ENCODE data around the gene USHBP1. TPM values are rescaled to one million over a fixed set of nuclear protein-coding genes. Genes with fewer than 3 reads are reported as not detected.

The USHBP1 gene
- total and polyA plus RNA-seq, 3 donors from 2014 or later = 2.0 to 5.6 (median 2.6) TPM

DNA sequence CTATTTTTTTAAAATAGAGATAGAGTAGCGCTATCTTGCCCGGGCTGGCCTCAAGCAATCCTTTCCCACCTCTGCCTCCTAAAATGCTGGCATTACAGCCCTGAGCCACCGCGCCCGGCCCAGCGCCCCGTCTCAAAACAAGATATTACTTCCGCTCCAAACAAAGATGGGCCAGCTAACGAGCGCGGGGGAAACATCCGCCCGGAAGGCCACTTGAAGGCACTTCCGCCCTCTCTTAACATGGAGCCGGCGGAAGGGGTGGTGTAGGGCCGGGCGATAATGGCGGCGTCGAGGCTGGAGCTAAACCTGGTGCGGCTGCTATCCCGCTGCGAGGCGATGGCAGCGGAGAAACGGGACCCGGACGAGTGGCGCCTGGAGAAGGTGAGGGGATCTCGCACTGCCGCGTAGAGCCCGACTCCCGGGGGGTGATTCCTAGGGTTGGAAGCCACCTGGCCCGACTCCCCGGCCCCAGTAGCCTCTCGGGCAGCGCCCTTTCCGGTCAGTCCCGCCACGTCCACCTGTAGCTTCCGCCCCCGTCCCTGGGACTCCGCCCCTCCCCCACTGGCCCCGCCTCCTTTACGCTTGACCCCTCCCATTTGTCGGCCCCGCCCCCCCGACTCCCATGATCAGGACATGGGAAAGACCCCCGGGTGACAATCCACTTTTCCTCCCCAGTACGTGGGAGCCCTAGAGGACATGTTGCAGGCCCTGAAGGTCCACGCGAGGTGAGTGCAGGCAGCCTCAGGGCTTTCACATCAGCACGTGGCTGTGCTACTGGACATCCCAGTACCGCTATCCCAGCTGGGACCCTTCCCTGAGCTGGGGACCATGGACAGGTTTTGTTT, 49.2 kb downstream of the USHBP1 start, which contains the start of gene USE1:
Gene USE1, plus strand, starts transcription at position 231 of the 845 bp plus-strand sequence. Its CDS starts 49 bp downstream, at position 280.
- no peak for TF ChIP-seq POLR2A (IDR thresholded peaks at IDR 0.05)
- TF ChIP-seq, protein P1, sequence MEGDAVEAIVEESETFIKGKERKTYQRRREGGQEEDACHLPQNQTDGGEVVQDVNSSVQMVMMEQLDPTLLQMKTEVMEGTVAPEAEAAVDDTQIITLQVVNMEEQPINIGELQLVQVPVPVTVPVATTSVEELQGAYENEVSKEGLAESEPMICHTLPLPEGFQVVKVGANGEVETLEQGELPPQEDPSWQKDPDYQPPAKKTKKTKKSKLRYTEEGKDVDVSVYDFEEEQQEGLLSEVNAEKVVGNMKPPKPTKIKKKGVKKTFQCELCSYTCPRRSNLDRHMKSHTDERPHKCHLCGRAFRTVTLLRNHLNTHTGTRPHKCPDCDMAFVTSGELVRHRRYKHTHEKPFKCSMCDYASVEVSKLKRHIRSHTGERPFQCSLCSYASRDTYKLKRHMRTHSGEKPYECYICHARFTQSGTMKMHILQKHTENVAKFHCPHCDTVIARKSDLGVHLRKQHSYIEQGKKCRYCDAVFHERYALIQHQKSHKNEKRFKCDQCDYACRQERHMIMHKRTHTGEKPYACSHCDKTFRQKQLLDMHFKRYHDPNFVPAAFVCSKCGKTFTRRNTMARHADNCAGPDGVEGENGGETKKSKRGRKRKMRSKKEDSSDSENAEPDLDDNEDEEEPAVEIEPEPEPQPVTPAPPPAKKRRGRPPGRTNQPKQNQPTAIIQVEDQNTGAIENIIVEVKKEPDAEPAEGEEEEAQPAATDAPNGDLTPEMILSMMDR (IDR thresholded peaks at IDR 0.05) = no peak
- Histone ChIP-seq H3K4me1 (peaks cover 16% of the 10 kb centered on the region), H3K27me3 (no peaks in the 10 kb centered on the region), H3K36me3 (ENCODE audit: low read depth, missing control alignments) (no peaks in the 10 kb centered on the region), H3K27ac (peak within 1 kb of the TSS; percentile 92 to 94), H3K9me3 (no peaks in the 10 kb centered on the region), H3K4me3 (peak within 1 kb of the TSS; percentile 74 to 87)
- DNase-seq = peak; percentile 94
- WGBS, 2 donors = 1 to 3% methylated on average over 26 to 54 of the region's 56 CpGs
- intact Hi-C loops (cut with DNase I; ENCODE audit: low total_unique reads) = no loop called here

DNA sequence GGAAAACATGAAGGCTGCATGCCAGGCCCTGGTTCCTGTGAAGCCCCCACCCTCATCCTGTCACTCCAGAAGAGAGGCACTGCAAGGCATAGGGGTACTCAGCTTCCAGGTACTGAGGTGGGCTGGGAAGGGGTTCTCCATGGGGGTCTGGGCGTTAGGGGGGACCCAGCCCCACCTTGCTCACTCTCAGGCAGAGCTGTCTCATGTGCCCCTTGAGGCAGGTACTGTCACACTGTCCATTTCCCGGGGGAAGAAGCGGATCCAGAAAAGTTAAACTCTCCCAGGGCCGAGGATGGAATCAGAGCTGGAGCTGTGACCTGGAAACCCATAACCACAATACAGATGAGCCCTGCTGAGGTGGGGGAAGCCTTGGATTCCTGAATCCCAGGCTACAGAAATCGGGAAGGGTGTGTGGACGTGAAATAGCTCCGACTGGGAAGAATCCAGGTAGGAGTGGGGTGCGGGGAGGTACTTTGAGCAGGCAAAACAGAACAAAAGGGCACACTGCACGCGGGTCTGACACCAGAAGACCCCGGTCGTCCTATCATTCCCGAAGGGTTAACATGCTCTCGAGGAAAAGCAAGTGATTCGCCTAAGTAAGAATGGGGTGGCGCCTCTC, 49.9 kb downstream of the USHBP1 start:
- Histone ChIP-seq H3K27me3 (no peaks in the 10 kb centered on the region), H3K9me3 (no peaks in the 10 kb centered on the region), H3K27ac (peak overlapping the region; percentile 92 to 94), H3K36me3 (ENCODE audit: low read depth, missing control alignments) (no peaks in the 10 kb centered on the region), H3K4me3 (peak overlapping the region; percentile 74 to 87), H3K4me1 (peaks cover 10% of the 10 kb centered on the region)
- no peak for DNase-seq
- 8 to 24% methylated on average over 14 to 16 of the region's 16 CpGs for WGBS, 2 donors
- no peak for TF ChIP-seq POLR2A (IDR thresholded peaks at IDR 0.05)
- TF ChIP-seq, protein P1 (IDR thresholded peaks at IDR 0.05) = no peak
- intact Hi-C loops (cut with DNase I; ENCODE audit: low total_unique reads) = no loop called here

GRCh38 chr19:17213334-17213733, 51.2 kb downstream of the USHBP1 start:
- no peak overlapping the region for H3K27ac ChIP-seq
- TF ChIP-seq, protein P1 (IDR thresholded peaks at IDR 0.05) = no peak
- no peak for TF ChIP-seq POLR2A (IDR thresholded peaks at IDR 0.05)
- H3K9me3 ChIP-seq = no peaks in the 10 kb centered on the region
- no peak overlapping the region for H3K4me3 ChIP-seq
- intact Hi-C loops (cut with DNase I; ENCODE audit: low total_unique reads) = no loop called here
- DNase-seq = no peak
- H3K27me3 ChIP-seq = no peaks in the 10 kb centered on the region
- 76 to 86% methylated on average over 2 to 5 of the region's 5 CpGs for WGBS, 2 donors
- H3K36me3 ChIP-seq (ENCODE audit: low read depth, missing control alignments) = no peaks in the 10 kb centered on the region
- peaks cover 10% of the 10 kb centered on the region for H3K4me1 ChIP-seq

- TF ChIP-seq POLR2A (IDR thresholded peaks at IDR 0.05) = no peak
- H3K9me3 ChIP-seq = no peaks in the 10 kb centered on the region
- peaks cover 10% of the 10 kb centered on the region for H3K4me1 ChIP-seq
- no peak overlapping the region for H3K4me3 ChIP-seq
- 90 to 92% methylated on average over 12 to 53 of the region's 58 CpGs for WGBS, 2 donors
- H3K27ac ChIP-seq = no peak overlapping the region
- no peaks in the 10 kb centered on the region for H3K36me3 ChIP-seq (ENCODE audit: low read depth, missing control alignments)
- no peaks in the 10 kb centered on the region for H3K27me3 ChIP-seq
- intact Hi-C loops (cut with DNase I; ENCODE audit: low total_unique reads) = no loop called here
- no peak for DNase-seq
Observed at GRCh38 chr19:17211547-17212446, 52.7 kb downstream of the USHBP1 start.

All from testis (tissue), 3 donors.